Testis (tissue), 3 donors: ENCODE measurements around the gene CEACAM3. TPM values are rescaled to one million over a fixed set of nuclear protein-coding genes. Genes with fewer than 3 reads are reported as not detected.

Experiments
- DNase-seq: peaks from one replicate; pipeline ENCODE4 v3.0.0-alpha.2; 2019
- H3K27ac ChIP-seq, 2 donors: fragments of 200-600 bp; sonication (generic); one replicate each; pipeline ENCODE4 v1.5.1; 2019
- H3K27me3 ChIP-seq: fragments of 200-600 bp; sonication (generic); one replicate; pipeline ENCODE4 v1.5.1; 2019
- H3K36me3 ChIP-seq: fragments of 200-600 bp; sonication (generic); one replicate; pipeline ENCODE4 v1.5.1; 2017; ENCODE audit warnings: low read depth; ENCODE audit errors: missing control alignments
- H3K4me1 ChIP-seq: fragments of 200-600 bp; sonication (generic); one replicate; pipeline ENCODE4 v1.5.1; 2019
- H3K4me3 ChIP-seq, 2 donors: fragments of 200-600 bp; sonication (generic); one replicate each; pipeline ENCODE4 v1.5.1; 2017 to 2019
- H3K9me3 ChIP-seq: fragments of 200-600 bp; sonication (generic); one replicate; pipeline ENCODE4 v1.5.1; 2017
- POLR2A ChIP-seq: fragments of 450-650 bp; IDR thresholded peaks from one replicate; pipeline ENCODE4 v1.6.1; 2017; ENCODE audit warnings: antibody characterized with exemption, mild to moderate bottlenecking, moderate library complexity
- WGBS, 2 donors: methylation state at CpG; one replicate each; pipeline ENCODE4 v1.1.5; 2018; 5-methylcytosine and 5-hydroxymethylcytosine counted together
- intact Hi-C: fragments of 100-400 bp; cut with DNase I; formaldehyde crosslinking; loops from one replicate; pipeline ENCODE4 v1.15.1; 2023; ENCODE audit warnings: low total_unique reads
- polyA plus RNA-seq: library from polyadenylated mRNA; stranded (reverse); fragments of 350-450 nt; fragmentation: Illumina TruSeq; extraction: RNeasy Lipid Tissue Mini Kit (QIAGEN cat#74804); gene quantifications from one replicate; pipeline ENCODE4 v1.2.3, GENCODE V29; 2014; ENCODE audit warnings: low read depth, low replicate concordance; ENCODE audit not compliant: insufficient read depth
- total RNA-seq, 2 donors: library from RNA; depleted of rRNA; stranded (reverse); fragments of >200 nt; gene quantifications; one replicate each; pipeline ENCODE4 v1.2.3, GENCODE V29; 2016
- TF ChIP-seq, protein P1 (sequence below), 3 experiments: fragments of 450-650 bp in 2 of 3; fragments of 200-600 bp in 1 of 3; sonication (generic) in 1 of 3; IDR thresholded peaks; one replicate each; pipeline ENCODE4 v1.5.1; 2016 to 2019; ENCODE audit warnings: antibody characterized with exemption in 3 of 3, mild to moderate bottlenecking in 2 of 3, moderate library complexity in 1 of 3

The CEACAM3 gene
- total and polyA plus RNA-seq, 3 donors from 2014 or later: not detected

DNA sequence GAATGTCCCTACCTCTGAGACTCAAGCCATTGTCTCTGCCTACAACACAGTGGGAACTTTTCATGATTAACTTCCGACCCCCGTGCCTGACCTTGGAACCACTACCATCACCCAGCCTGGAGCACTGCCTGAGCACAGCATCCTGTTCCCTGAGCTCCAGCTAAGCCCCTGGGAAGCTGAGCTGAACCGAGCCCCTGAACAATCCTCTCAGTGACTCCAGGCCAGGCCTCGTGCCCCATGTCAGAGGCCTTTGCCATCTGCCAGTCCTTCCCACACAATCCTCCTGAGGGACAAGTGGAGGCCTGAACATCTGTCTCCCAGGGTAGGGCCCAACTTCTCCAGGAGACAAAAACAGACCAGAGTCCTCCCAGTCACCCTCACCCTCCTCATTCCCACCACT, 17.5 kb downstream of the CEACAM3 start:
- no peak for DNase-seq
- intact Hi-C loops: no loop called here
- no peaks in the 10 kb centered on the region for H3K36me3 ChIP-seq
- H3K9me3 ChIP-seq: no peaks in the 10 kb centered on the region
- no peak overlapping the region for H3K27ac ChIP-seq
- no peaks in the 10 kb centered on the region for H3K4me1 ChIP-seq
- H3K4me3 ChIP-seq: no peak overlapping the region
- TF ChIP-seq, protein P1, sequence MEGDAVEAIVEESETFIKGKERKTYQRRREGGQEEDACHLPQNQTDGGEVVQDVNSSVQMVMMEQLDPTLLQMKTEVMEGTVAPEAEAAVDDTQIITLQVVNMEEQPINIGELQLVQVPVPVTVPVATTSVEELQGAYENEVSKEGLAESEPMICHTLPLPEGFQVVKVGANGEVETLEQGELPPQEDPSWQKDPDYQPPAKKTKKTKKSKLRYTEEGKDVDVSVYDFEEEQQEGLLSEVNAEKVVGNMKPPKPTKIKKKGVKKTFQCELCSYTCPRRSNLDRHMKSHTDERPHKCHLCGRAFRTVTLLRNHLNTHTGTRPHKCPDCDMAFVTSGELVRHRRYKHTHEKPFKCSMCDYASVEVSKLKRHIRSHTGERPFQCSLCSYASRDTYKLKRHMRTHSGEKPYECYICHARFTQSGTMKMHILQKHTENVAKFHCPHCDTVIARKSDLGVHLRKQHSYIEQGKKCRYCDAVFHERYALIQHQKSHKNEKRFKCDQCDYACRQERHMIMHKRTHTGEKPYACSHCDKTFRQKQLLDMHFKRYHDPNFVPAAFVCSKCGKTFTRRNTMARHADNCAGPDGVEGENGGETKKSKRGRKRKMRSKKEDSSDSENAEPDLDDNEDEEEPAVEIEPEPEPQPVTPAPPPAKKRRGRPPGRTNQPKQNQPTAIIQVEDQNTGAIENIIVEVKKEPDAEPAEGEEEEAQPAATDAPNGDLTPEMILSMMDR (IDR thresholded peaks at IDR 0.05): no peak
- TF ChIP-seq POLR2A: no peak
- H3K27me3 ChIP-seq: no peaks in the 10 kb centered on the region
- WGBS, 2 donors: 70 to 77% methylated on average over 4 of the region's 4 CpGs

DNA sequence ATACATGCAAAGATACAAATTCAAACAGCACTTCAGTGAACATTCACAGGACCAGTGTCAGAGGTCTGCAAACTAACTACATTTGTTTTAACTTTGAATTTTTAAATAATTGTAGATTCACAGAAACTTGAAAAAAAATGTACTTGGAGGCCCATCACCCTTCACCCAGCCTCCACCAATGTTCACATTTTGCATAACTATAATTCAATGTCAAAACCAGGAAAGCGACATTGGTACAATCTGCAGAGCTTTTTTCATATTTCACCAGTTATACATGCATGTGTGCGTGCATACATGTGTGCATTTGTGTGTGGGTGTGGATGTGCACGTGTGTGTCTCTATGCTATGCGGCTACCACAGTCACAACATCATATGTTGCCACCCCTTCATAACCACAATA, 18.9 kb downstream of the CEACAM3 start:
- no peaks in the 10 kb centered on the region for H3K4me1 ChIP-seq
- H3K27me3 ChIP-seq: no peaks in the 10 kb centered on the region
- intact Hi-C loops: no loop called here
- H3K27ac ChIP-seq: no peak overlapping the region
- WGBS, 2 donors: 66 to 79% methylated on average over 4 of the region's 4 CpGs
- no peak for DNase-seq
- H3K9me3 ChIP-seq: no peaks in the 10 kb centered on the region
- TF ChIP-seq, protein P1 (IDR thresholded peaks at IDR 0.05): no peak
- H3K4me3 ChIP-seq: no peak overlapping the region
- no peaks in the 10 kb centered on the region for H3K36me3 ChIP-seq

DNA sequence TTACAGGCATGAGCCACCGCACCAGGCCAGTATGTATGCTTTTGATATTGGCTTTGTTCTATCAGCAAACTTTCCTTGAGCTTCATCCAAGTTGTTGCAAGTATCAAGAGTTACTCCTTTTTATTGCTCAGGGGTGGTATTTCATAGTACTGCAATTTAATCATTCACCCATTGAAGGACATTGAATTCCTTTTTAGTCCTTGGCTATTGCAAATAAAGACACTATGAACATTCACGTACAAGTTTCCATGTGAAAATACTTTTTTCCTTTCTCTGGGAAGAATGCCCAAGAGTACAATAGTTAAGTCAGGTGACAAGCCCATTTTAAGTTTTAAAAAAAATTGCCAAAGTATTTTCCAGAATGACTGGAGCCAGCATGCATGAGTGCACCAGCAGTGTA, 20.4 kb downstream of the CEACAM3 start:
- Histone ChIP-seq H3K27me3 (no peaks in the 10 kb centered on the region), H3K4me1 (no peaks in the 10 kb centered on the region), H3K27ac (no peak overlapping the region), H3K4me3 (no peak overlapping the region), H3K36me3 (no peaks in the 10 kb centered on the region), H3K9me3 (no peaks in the 10 kb centered on the region)
- no peak for DNase-seq
- intact Hi-C loops: no loop called here
- TF ChIP-seq POLR2A: no peak
- TF ChIP-seq, protein P1 (IDR thresholded peaks at IDR 0.05): no peak
- 60 to 67% methylated on average over 2 of the region's 2 CpGs for WGBS, 2 donors

DNA sequence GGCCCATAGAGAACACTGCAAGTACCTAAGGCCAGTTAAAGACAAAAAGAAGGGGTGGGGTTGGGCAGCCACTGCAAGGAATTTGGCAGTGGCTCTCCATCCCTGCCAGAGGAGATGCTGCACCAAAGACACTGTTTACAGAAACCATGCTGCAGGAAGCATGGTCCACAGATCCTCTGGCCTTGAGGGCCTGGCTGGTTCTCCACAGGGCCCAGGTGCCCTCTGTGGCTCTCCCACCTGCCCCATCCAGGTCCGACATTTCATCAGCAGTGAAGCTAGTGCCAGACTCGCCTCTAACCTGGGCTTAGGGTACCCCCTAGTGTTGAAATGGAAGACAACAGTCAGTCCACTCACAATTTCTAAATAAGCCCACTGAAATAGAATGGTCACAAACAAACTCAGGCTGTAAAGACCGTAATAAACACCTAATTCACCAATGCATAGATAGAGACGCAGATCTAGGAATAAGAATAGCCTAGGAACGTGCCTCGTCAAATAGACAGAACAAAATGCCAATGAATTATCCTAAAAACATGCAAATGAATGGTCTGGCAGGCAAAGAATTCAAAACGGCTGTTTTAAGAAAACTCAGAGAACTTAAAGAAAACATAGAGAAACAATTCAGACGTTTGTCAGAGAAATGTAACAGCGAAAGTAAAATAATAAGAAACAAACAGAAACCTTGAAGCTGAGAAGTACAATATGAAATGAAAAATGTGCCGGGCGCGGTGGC, 24.8 kb downstream of the CEACAM3 start:
- 17 to 30% methylated on average over 12 of the region's 12 CpGs for WGBS, 2 donors
- no peak for TF ChIP-seq POLR2A
- TF ChIP-seq, protein P1 (IDR thresholded peaks at IDR 0.05): peak; percentile 22 to 42 (median 34)
- Histone ChIP-seq H3K27me3 (no peaks in the 10 kb centered on the region), H3K4me3 (no peak overlapping the region), H3K36me3 (no peaks in the 10 kb centered on the region), H3K27ac (no peak overlapping the region), H3K9me3 (no peaks in the 10 kb centered on the region), H3K4me1 (no peaks in the 10 kb centered on the region)
- intact Hi-C loops: no loop called here
- peak; percentile 25 for DNase-seq
